Neural cell (in vitro differentiated cells): Measurements from ENCODE around the gene TSPAN33. TPM values are rescaled to one million over a fixed set of nuclear protein-coding genes. Genes with fewer than 3 reads are reported as not detected.

Experiments used
- H2AFZ ChIP-seq: fragments of 200-600, 300-800 bp; sonication (generic), shearing (Covaris generic); 2 replicates; pipeline ENCODE4 v1.6.0; 2014; ENCODE audit warnings: low read depth, mild to moderate bottlenecking, antibody characterized with exemption, low read length, moderate library complexity
- H3F3A ChIP-seq: fragments of 200-600 bp; shearing (Covaris generic); 2 replicates; pipeline ENCODE4 v1.6.1; 2016; ENCODE audit warnings: mild to moderate bottlenecking, moderate library complexity, mixed read lengths, antibody characterized with exemption, low read length; ENCODE audit not compliant: insufficient read depth, poor library complexity, severe bottlenecking
- H3K27ac ChIP-seq: fragments of 200-600, 300-800 bp; sonication (generic), shearing (Covaris generic); 2 replicates; pipeline ENCODE4 v1.5.1; 2014; ENCODE audit warnings: mild to moderate bottlenecking, low read length, moderate library complexity
- H3K27me3 ChIP-seq: fragments of 300-800, 200-600 bp; sonication (generic), shearing (Covaris generic); 2 replicates; pipeline ENCODE4 v1.6.0; 2014; ENCODE audit warnings: mild to moderate bottlenecking, low read depth, low read length, moderate library complexity; ENCODE audit not compliant: insufficient read depth
- H3K36me3 ChIP-seq: fragments of 300-800, 200-600 bp; sonication (generic), shearing (Covaris generic); 2 replicates; pipeline ENCODE4 v1.5.1; 2014; ENCODE audit warnings: mild to moderate bottlenecking, antibody characterized with exemption, low read length, moderate library complexity; ENCODE audit not compliant: insufficient read depth
- H3K4me2 ChIP-seq: fragments of 300-800, 200-600 bp; sonication (generic), shearing (Covaris generic); 2 replicates; pipeline ENCODE4 v1.6.0; 2014; ENCODE audit warnings: mild to moderate bottlenecking, low read length
- H3K4me3 ChIP-seq: fragments of 300-800, 200-600 bp; sonication (generic), shearing (Covaris generic); 2 replicates; pipeline ENCODE4 v1.5.1; 2014; ENCODE audit warnings: mild to moderate bottlenecking, low read length, moderate library complexity
- H3K79me2 ChIP-seq: fragments of 200-600 bp; shearing (Covaris generic); replicated peaks from 2 replicates; pipeline ENCODE4 v1.6.0; 2014; ENCODE audit warnings: mild to moderate bottlenecking, low read length, moderate library complexity; ENCODE audit not compliant: insufficient read depth
- H3K9ac ChIP-seq: fragments of 300-800, 200-600 bp; sonication (generic), shearing (Covaris generic); 2 replicates; pipeline ENCODE4 v1.6.1; 2016; ENCODE audit warnings: mild to moderate bottlenecking, low read length, mixed read lengths
- H3K9me2 ChIP-seq: fragments of 200-600 bp; shearing (Covaris generic); 2 replicates; pipeline ENCODE4 v1.6.1; 2016; ENCODE audit warnings: mild to moderate bottlenecking, low read length, mixed read lengths; ENCODE audit not compliant: insufficient read depth
- H3K9me3 ChIP-seq: fragments of 200-600, 300-800 bp; sonication (generic), shearing (Covaris generic); 2 replicates; pipeline ENCODE4 v1.6.1; 2016; ENCODE audit warnings: mild to moderate bottlenecking, mixed run types, low read length, moderate library complexity, mixed read lengths
- H4K20me1 ChIP-seq: fragments of 200-600 bp; shearing (Covaris generic); 2 replicates; pipeline ENCODE4 v1.6.1; 2016; ENCODE audit warnings: mild to moderate bottlenecking, mixed run types; ENCODE audit not compliant: insufficient read depth
- EP300 ChIP-seq: fragments of 450-650 bp; conservative IDR thresholded peaks from 2 replicates; pipeline ENCODE4 v1.6.1; 2014; ENCODE audit warnings: antibody characterized with exemption, mild to moderate bottlenecking, moderate library complexity; ENCODE audit not compliant: poor library complexity, severe bottlenecking
- EZH2 ChIP-seq: fragments of 200-600, 300-800 bp; shearing (Covaris generic), sonication (generic); IDR thresholded peaks from 2 replicates; pipeline ENCODE4 v1.6.1; 2014; ENCODE audit warnings: antibody characterized with exemption, low read length, borderline replicate concordance, mild to moderate bottlenecking; ENCODE audit not compliant: insufficient read depth, poor library complexity, severe bottlenecking
- MXI1 ChIP-seq: fragments of 450-650 bp; conservative IDR thresholded peaks from 2 replicates; pipeline ENCODE4 v1.6.1; 2014; ENCODE audit warnings: antibody characterized with exemption, mild to moderate bottlenecking; ENCODE audit not compliant: poor library complexity, severe bottlenecking
- POLR2AphosphoS5 ChIP-seq: IDR thresholded peaks from 2 replicates; pipeline ENCODE4 v1.6.1; 2012
- RAD21 ChIP-seq: fragments of 450-650 bp; conservative IDR thresholded peaks from 2 replicates; pipeline ENCODE4 v1.6.1; 2014; ENCODE audit warnings: antibody characterized with exemption, mild to moderate bottlenecking, moderate library complexity
- SMC3 ChIP-seq: fragments of 450-650 bp; conservative IDR thresholded peaks from 2 replicates; pipeline ENCODE4 v1.6.1; 2014; ENCODE audit warnings: antibody characterized with exemption, mild to moderate bottlenecking, moderate library complexity; ENCODE audit not compliant: poor library complexity
- TAF1 ChIP-seq: IDR thresholded peaks from 2 replicates; pipeline ENCODE4 v1.6.1; 2012; ENCODE audit warnings: low read depth
- polyA plus RNA-seq: library from polyadenylated mRNA; depleted of rRNA; stranded (reverse); fragments of >200 nt; gene quantifications from 2 replicates; pipeline ENCODE4 v1.2.3, GENCODE V29; 2014
- TF ChIP-seq, protein P1 (sequence below): IDR thresholded peaks from 2 replicates; pipeline ENCODE4 v1.6.1; 2012; ENCODE audit warnings: borderline replicate concordance
- TF ChIP-seq, protein P2 (sequence below): fragments of 450-650 bp; IDR thresholded peaks from 2 replicates; pipeline ENCODE4 v1.5.1; 2014; ENCODE audit warnings: antibody characterized with exemption, mild to moderate bottlenecking, moderate library complexity; ENCODE audit not compliant: poor library complexity, severe bottlenecking

The TSPAN33 gene
- polyA plus RNA-seq, 1 donor from 2014 or later: 2.5 TPM

- H3K36me3 ChIP-seq: no peaks in the 10 kb centered on the region
- no peaks in the 10 kb centered on the region for H3K79me2 ChIP-seq
- no peaks in the 10 kb centered on the region for H3K9me3 ChIP-seq
- H3K27me3 ChIP-seq: no peaks in the 10 kb centered on the region
- no peak overlapping the region for H3K4me3 ChIP-seq
- no peak overlapping the region for H3K9ac ChIP-seq
- no peak overlapping the region for H3K4me2 ChIP-seq
- no peaks in the 10 kb centered on the region for H3F3A ChIP-seq
- no peak overlapping the region for H2AFZ ChIP-seq
- H3K9me2 ChIP-seq: no peaks in the 10 kb centered on the region
- TF ChIP-seq EZH2: no peak
- TF ChIP-seq RAD21: no peak
- TF ChIP-seq EP300: no peak
- TF ChIP-seq SMC3: no peak
- no peak for TF ChIP-seq POLR2AphosphoS5
- TF ChIP-seq, protein P1, sequence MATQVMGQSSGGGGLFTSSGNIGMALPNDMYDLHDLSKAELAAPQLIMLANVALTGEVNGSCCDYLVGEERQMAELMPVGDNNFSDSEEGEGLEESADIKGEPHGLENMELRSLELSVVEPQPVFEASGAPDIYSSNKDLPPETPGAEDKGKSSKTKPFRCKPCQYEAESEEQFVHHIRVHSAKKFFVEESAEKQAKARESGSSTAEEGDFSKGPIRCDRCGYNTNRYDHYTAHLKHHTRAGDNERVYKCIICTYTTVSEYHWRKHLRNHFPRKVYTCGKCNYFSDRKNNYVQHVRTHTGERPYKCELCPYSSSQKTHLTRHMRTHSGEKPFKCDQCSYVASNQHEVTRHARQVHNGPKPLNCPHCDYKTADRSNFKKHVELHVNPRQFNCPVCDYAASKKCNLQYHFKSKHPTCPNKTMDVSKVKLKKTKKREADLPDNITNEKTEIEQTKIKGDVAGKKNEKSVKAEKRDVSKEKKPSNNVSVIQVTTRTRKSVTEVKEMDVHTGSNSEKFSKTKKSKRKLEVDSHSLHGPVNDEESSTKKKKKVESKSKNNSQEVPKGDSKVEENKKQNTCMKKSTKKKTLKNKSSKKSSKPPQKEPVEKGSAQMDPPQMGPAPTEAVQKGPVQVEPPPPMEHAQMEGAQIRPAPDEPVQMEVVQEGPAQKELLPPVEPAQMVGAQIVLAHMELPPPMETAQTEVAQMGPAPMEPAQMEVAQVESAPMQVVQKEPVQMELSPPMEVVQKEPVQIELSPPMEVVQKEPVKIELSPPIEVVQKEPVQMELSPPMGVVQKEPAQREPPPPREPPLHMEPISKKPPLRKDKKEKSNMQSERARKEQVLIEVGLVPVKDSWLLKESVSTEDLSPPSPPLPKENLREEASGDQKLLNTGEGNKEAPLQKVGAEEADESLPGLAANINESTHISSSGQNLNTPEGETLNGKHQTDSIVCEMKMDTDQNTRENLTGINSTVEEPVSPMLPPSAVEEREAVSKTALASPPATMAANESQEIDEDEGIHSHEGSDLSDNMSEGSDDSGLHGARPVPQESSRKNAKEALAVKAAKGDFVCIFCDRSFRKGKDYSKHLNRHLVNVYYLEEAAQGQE: no peak
- TF ChIP-seq, protein P2, sequence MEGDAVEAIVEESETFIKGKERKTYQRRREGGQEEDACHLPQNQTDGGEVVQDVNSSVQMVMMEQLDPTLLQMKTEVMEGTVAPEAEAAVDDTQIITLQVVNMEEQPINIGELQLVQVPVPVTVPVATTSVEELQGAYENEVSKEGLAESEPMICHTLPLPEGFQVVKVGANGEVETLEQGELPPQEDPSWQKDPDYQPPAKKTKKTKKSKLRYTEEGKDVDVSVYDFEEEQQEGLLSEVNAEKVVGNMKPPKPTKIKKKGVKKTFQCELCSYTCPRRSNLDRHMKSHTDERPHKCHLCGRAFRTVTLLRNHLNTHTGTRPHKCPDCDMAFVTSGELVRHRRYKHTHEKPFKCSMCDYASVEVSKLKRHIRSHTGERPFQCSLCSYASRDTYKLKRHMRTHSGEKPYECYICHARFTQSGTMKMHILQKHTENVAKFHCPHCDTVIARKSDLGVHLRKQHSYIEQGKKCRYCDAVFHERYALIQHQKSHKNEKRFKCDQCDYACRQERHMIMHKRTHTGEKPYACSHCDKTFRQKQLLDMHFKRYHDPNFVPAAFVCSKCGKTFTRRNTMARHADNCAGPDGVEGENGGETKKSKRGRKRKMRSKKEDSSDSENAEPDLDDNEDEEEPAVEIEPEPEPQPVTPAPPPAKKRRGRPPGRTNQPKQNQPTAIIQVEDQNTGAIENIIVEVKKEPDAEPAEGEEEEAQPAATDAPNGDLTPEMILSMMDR: no peak
- no peak for TF ChIP-seq MXI1
- TF ChIP-seq TAF1: no peak
- H3K27ac ChIP-seq: no peak overlapping the region
- no peaks in the 10 kb centered on the region for H4K20me1 ChIP-seq
Measured at GRCh38 chr7:129126314-129126713, 18.2 kb upstream of the TSPAN33 start.

DNA sequence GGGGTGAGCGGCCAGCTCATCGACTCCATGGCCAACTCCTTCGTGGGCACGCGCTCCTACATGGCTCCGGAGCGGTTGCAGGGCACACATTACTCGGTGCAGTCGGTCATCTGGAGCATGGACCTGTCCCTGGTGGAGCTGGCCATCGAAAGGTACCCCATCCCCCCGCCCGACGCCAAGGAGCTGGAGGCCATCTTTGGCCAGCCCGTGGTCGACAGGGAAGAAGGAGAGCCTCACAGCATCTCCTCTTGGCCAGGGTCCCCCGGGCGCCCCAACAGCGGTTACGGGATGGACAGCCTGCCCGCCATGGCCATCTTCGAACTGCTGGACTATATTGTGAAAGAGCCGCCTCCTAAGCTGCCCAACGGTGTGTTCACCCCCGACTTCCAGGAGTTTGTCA lies 17.4 kb upstream of the TSPAN33 start:
- H4K20me1 ChIP-seq: no peaks in the 10 kb centered on the region
- H3K4me3 ChIP-seq: no peak overlapping the region
- H3K36me3 ChIP-seq: no peaks in the 10 kb centered on the region
- TF ChIP-seq SMC3 (no peak), TAF1 (no peak), EZH2 (no peak), EP300 (no peak), MXI1 (no peak)
- TF ChIP-seq, protein P2: no peak
- TF ChIP-seq, protein P1: no peak
- H3K79me2 ChIP-seq: no peaks in the 10 kb centered on the region
- no peak overlapping the region for H3K4me2 ChIP-seq
- H3F3A ChIP-seq: no peaks in the 10 kb centered on the region
- no peaks in the 10 kb centered on the region for H3K27me3 ChIP-seq
- H3K9ac ChIP-seq: no peak overlapping the region
- no peak overlapping the region for H2AFZ ChIP-seq
- no peaks in the 10 kb centered on the region for H3K9me2 ChIP-seq
- no peak overlapping the region for H3K27ac ChIP-seq
- H3K9me3 ChIP-seq: no peaks in the 10 kb centered on the region
